ENCODE data around the gene RSPO1. TPM values are rescaled to one million over a fixed set of nuclear protein-coding genes. Genes with fewer than 3 reads are reported as not detected.

Gene RSPO1
- total RNA-seq, 4 donors from 2014 or later: 0.53 TPM; not detected in 3

DNA sequence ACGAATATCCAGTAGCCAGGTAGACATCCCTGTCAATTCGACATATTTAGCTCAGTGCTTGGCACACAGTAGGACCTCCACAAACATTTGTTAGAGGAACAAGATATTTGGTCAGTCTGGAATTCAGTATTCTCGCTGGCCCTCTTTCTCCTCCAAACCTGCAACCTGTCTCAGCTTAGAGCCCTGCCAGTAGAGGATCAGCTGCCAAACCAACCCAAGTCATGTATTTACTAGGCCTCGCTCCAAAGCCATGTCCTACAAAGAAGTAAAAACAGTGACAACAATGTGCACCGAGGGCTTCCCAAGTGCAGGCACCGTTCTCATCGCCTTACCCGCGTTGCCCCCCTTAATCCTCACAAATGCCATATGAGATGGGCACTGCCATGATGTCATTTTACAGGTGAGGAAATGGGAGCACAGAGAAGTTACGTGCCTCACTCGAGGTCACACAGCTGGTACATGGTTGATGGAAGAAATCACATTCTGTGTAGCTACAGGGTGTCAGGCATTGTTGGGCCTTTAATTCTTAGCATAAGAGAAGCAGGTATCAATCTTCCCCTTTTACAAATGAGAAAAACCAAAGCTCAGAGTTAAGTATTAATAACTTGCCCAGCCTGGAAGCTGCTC is 31.7 kb upstream of the RSPO1 start:
- Histone ChIP-seq H3K4me1 (no peaks in the 10 kb centered on the region), H3K4me3 (no peak overlapping the region), H3K27ac (no peak overlapping the region), H3K9me3 (no peaks in the 10 kb centered on the region), H3K27me3 (peaks cover 0 to 11% (median 2%) of the 10 kb centered on the region in 3 donors), H3K36me3 (no peaks in the 10 kb centered on the region)
- ATAC-seq: no peak
- intact Hi-C loops (cut with DNase I; ENCODE audit: low total_unique reads): no loop called here
- TF ChIP-seq, protein P1, sequence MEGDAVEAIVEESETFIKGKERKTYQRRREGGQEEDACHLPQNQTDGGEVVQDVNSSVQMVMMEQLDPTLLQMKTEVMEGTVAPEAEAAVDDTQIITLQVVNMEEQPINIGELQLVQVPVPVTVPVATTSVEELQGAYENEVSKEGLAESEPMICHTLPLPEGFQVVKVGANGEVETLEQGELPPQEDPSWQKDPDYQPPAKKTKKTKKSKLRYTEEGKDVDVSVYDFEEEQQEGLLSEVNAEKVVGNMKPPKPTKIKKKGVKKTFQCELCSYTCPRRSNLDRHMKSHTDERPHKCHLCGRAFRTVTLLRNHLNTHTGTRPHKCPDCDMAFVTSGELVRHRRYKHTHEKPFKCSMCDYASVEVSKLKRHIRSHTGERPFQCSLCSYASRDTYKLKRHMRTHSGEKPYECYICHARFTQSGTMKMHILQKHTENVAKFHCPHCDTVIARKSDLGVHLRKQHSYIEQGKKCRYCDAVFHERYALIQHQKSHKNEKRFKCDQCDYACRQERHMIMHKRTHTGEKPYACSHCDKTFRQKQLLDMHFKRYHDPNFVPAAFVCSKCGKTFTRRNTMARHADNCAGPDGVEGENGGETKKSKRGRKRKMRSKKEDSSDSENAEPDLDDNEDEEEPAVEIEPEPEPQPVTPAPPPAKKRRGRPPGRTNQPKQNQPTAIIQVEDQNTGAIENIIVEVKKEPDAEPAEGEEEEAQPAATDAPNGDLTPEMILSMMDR (IDR thresholded peaks at IDR 0.05 in 4 of 5, conservative IDR thresholded peaks at IDR 0.05 in 1 of 5): no peak
- no peak for TF ChIP-seq POLR2A (IDR thresholded peaks at IDR 0.05)
- in situ Hi-C loops (cut with MboI; ENCODE audit: low sequenced_read_pairs in 4 of 4): no loop called here
- DNase-seq: no peak

DNA sequence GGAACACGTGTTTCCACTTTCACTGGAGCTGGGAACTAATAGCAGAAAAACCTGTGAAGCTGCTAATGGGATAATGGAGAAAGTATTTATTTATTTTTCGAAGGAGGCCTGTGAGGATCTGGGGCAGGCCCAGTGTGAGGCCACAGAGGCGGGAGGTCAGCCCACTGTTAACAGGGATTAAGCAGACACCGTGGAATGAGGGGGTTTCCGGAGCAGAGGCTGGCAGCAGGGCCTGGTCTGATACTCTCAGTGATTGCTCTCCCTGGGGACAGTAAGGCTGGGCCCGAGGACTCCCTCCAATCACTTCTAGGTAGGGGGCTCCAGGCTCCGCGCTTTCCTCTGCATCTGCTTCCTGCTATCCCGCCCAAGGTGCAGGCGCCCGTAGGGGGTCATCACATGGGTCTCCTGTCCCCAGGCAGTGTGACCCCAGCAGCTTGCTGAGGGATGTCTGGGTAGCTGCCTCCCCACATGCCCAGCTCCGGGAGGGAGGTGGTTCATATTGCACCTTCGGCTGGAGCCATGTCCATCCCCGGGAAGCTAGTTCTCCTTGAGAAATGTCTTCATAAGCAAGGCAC is 28.8 kb upstream of the RSPO1 start:
- DNase-seq: no peak
- no peak for TF ChIP-seq POLR2A (IDR thresholded peaks at IDR 0.05)
- TF ChIP-seq, protein P1 (IDR thresholded peaks at IDR 0.05 in 4 of 5, conservative IDR thresholded peaks at IDR 0.05 in 1 of 5): no peak
- Histone ChIP-seq H3K27ac (no peak overlapping the region), H3K9me3 (no peaks in the 10 kb centered on the region), H3K27me3 (no peaks in the 10 kb centered on the region), H3K4me3 (no peak overlapping the region), H3K36me3 (no peaks in the 10 kb centered on the region), H3K4me1 (no peaks in the 10 kb centered on the region)
- in situ Hi-C loops (cut with MboI; ENCODE audit: low sequenced_read_pairs in 4 of 4) (no loop called here), intact Hi-C loops (cut with DNase I; ENCODE audit: low total_unique reads) (no loop called here)
- no peak for ATAC-seq

DNA sequence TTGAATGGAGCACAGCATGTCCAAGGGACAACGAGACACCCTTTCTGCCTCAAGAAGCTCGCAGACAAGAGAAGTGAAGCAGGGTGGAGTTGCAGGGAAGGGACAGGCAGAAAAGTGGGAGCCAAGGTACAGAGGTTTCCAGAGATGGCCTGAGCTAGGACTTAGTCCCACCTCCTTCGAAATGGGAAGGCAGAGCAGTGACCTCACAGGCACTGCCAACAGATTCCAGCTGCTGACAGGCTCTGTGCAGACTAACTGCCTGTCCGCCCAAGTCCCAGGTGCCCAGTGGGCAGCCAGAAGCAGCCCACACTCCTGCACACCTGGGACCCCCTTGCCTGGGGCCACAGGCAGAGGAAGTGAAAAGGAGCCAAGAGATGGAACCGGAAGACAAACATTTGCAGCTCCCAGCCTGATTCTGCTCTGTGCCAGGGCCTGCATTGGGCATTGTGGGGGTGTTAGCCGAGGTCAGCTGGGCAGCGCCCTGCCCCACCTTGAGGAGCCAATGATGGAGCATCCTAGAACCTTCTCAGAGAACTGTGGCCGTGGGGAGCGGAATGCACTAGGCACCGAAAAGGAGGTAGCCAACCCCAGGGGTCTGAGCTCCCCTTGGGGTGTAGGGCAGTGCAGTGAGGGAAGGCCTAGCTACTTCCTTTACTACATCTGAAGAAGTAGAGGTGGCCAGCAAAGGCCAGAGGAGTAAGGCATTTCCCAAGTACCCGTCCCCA is 27.5 kb upstream of the RSPO1 start:
- TF ChIP-seq, protein P1 (IDR thresholded peaks at IDR 0.05 in 4 of 5, conservative IDR thresholded peaks at IDR 0.05 in 1 of 5): no peak
- TF ChIP-seq POLR2A (IDR thresholded peaks at IDR 0.05): no peak
- Histone ChIP-seq H3K27ac (no peak overlapping the region), H3K4me3 (no peak overlapping the region), H3K4me1 (no peaks in the 10 kb centered on the region), H3K9me3 (no peaks in the 10 kb centered on the region), H3K27me3 (peaks cover under 1 to 8% (median 7%) of the 10 kb centered on the region in 3 donors), H3K36me3 (no peaks in the 10 kb centered on the region)
- in situ Hi-C loops (cut with MboI; ENCODE audit: low sequenced_read_pairs in 4 of 4): no loop called here
- intact Hi-C loops (cut with DNase I; ENCODE audit: low total_unique reads): no loop called here
- DNase-seq: no peak
- ATAC-seq: no peak

DNA sequence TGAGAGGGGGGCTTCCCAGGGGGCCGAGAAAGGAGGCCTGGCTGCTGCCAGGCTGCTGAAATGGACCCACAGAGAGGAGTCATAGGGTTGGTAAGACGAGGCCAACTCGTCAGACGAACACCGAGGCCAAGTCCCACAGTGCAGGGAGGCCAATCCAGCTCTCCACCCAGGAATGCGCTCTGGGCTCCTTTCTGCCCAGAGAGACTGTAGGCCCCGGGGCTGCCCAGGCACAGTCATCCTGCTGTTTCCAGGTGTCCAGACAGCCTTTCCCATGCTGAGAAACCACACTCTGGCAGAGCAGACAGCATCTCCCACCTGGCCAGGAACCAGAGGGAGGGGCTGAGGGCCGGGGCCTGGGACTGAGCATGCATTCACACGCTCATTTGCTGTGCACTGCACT is 26.7 kb upstream of the RSPO1 start:
- H3K27me3 ChIP-seq: peaks cover 9 to 13% (median 11%) of the 10 kb centered on the region in 3 donors
- TF ChIP-seq, protein P1 (IDR thresholded peaks at IDR 0.05 in 4 of 5, conservative IDR thresholded peaks at IDR 0.05 in 1 of 5): no peak
- no peak for TF ChIP-seq POLR2A (IDR thresholded peaks at IDR 0.05)
- no peaks in the 10 kb centered on the region for H3K36me3 ChIP-seq
- no peaks in the 10 kb centered on the region for H3K9me3 ChIP-seq
- no peak overlapping the region for H3K4me3 ChIP-seq
- H3K4me1 ChIP-seq: no peaks in the 10 kb centered on the region
- DNase-seq (no peak), ATAC-seq (no peak)
- intact Hi-C loops (cut with DNase I; ENCODE audit: low total_unique reads) (no loop called here), in situ Hi-C loops (cut with MboI; ENCODE audit: low sequenced_read_pairs in 4 of 4) (no loop called here)
- no peak overlapping the region for H3K27ac ChIP-seq
